Heart left ventricle (tissue), 16 donors: ENCODE results near the gene ARID5B. TPM values are rescaled to one million over a fixed set of nuclear protein-coding genes. Genes with fewer than 3 reads are reported as not detected.

Source experiments
- ATAC-seq, 4 donors: fragments of 200-7000 bp; cut with Tn5 transposase; one replicate each; pipeline ENCODE4 v1.9.1; 2020 to 2022; ENCODE audit warnings: moderate library complexity in 4 of 4, mild to moderate bottlenecking in 3 of 4, moderate number of reproducible peaks in 1 of 4
- DNase-seq, 5 donors: peaks; one replicate each; pipeline ENCODE4 v3.0.0-alpha.2; 2020
- H3K27ac ChIP-seq, 12 donors: fragments of 200-600 bp; sonication (generic) in 4 of 12; one replicate each; pipeline versions ENCODE4 v1.5.0 to v1.8.0; 2016 to 2022; ENCODE audit warnings: mild to moderate bottlenecking in 2 of 12
- H3K27me3 ChIP-seq, 9 donors: fragments of 200-600 bp; sonication (generic) in 2 of 9; one replicate each; pipeline versions ENCODE4 v1.5.1 to v1.8.0; 2016 to 2022; ENCODE audit warnings: mild to moderate bottlenecking in 3 of 9
- H3K36me3 ChIP-seq, 9 donors: fragments of 200-600 bp; sonication (generic) in 2 of 9; one replicate each; pipeline versions ENCODE4 v1.5.0 to v1.8.0; 2018 to 2022; ENCODE audit warnings: mild to moderate bottlenecking in 2 of 9
- H3K4me1 ChIP-seq, 12 donors: fragments of 200-600 bp; sonication (generic) in 4 of 12; one replicate each; pipeline versions ENCODE4 v1.5.0 to v1.8.0; 2016 to 2022; ENCODE audit warnings: mild to moderate bottlenecking in 3 of 12
- H3K4me3 ChIP-seq, 12 donors: fragments of 200-600 bp; sonication (generic) in 4 of 12; one replicate each; pipeline versions ENCODE4 v1.5.0 to v1.8.0; 2017 to 2022; ENCODE audit warnings: mild to moderate bottlenecking in 9 of 12, moderate library complexity in 4 of 12
- H3K9me3 ChIP-seq, 12 donors: fragments of 200-600 bp; sonication (generic) in 4 of 12; one replicate each; pipeline versions ENCODE4 v1.5.0 to v1.8.0; 2016 to 2022; ENCODE audit warnings: mild to moderate bottlenecking in 1 of 12
- CTCF ChIP-seq, 12 donors: fragments of 200-600 bp; sonication (generic) in 4 of 12; IDR thresholded peaks; one replicate each; pipeline versions ENCODE4 v1.5.0 to v1.8.0; 2018 to 2022; ENCODE audit warnings: antibody characterized with exemption in 12 of 12, mild to moderate bottlenecking in 5 of 12
- POLR2A ChIP-seq, 2 donors: fragments of 450-650 bp; IDR thresholded peaks; one replicate each; pipeline ENCODE4 v1.6.1; 2017; ENCODE audit warnings: antibody characterized with exemption in 2 of 2, mild to moderate bottlenecking in 2 of 2, moderate library complexity in 2 of 2
- WGBS, 4 donors: extraction: QIAGEN DNeasy Blood & Tissue Kit in 2 of 4; methylation state at CpG; one replicate each; pipeline versions ENCODE4 v1.1.5 to v1.1.7; 2013 to 2018; 5-methylcytosine and 5-hydroxymethylcytosine counted together
- intact Hi-C, 10 donors: fragments of 100-400 bp; cut with DNase I; formaldehyde crosslinking; loops; one replicate each; pipeline versions ENCODE4 v1.11.1 to v1.14.2; 2022
- polyA plus RNA-seq, 2 donors: library from polyadenylated mRNA; stranded (reverse); fragments of 200-250 nt; gene quantifications; one replicate each; pipeline ENCODE4 v1.2.3, GENCODE V29; 2013
- total RNA-seq, 9 donors: library from RNA; depleted of rRNA in 2 of 9; stranded (reverse); fragments of >200 nt in 2 of 9; fragmentation: NEBNext Ultra II Directional in 3 of 9; extraction: Animal tissue kit (Norgen Biotek cat#: 25700) in 3 of 9; gene quantifications; one replicate each; pipeline versions ENCODE4 v1.1.0 to v1.2.4, GENCODE V29; 2016 to 2023
- donor health status: ischemic (EF 13 %, LVEDD 7.1; RV severe dilation, severe dysfunction).
- donor health status: healthy with polysubstance abuse.
- donor health status: DM: no; HTN: yes; CAD: no.
- donor health status: DM: no; HTN: no; CAD: no.
- donor health status: ischemic (EF 25% LVEDD 6.9; RV normal size, moderate dysfunction).
- donor health status: ischemic (EF 25% LVEDD 5.7; RV mildly dilated, moderate dysfunction).
- donor health status: healthy.
- donor health status: DM: yes; HTN: yes; CAD: no.
- donor health status: ischemic (EF 35%, LVEDD 5.7; RV mildly dilated, moderate dysfunction).
- donor health status: nonischemic (EF 11% LVEDD 7.7; RV severe dilation, severe dysfunction).
- donor health status: DM: yes; HTN: yes; CAD: no.
- donor health status: PGD.
- donor health status: ischemic (EF 29% LVEDD 5.4; RV normal size, mild dysfunction).
- donor health status: nonischemic (EF 23%, LVEDD 6.1; RV moderate dilation, normal function).

Gene ARID5B
- total and polyA plus RNA-seq, 11 donors, result 4.5 to 45.5 (median 26.6) TPM

GRCh38 chr10:61958805-61959204 lies 57.3 kb downstream of the ARID5B start:
- H3K27ac ChIP-seq, result no peak overlapping the region
- DNase-seq, result no peak
- H3K4me3 ChIP-seq, result no peak overlapping the region
- no peaks in the 10 kb centered on the region for H3K27me3 ChIP-seq
- intact Hi-C loops, result no loop called here
- TF ChIP-seq POLR2A (IDR thresholded peaks at IDR 0.05) (no peak), CTCF (IDR thresholded peaks at IDR 0.05) (no peak)
- peaks cover 0 to 9% (median 0%) of the 10 kb centered on the region in 9 donors for H3K36me3 ChIP-seq
- peaks cover 0 to 19% (median 0%) of the 10 kb centered on the region in 12 donors for H3K4me1 ChIP-seq
- ATAC-seq, result no peak
- H3K9me3 ChIP-seq, result no peaks in the 10 kb centered on the region

GRCh38 chr10:61959814-61960213 lies 58.3 kb downstream of the ARID5B start:
- TF ChIP-seq CTCF (IDR thresholded peaks at IDR 0.05) (no peak), POLR2A (IDR thresholded peaks at IDR 0.05) (no peak)
- DNase-seq (no peak), ATAC-seq (no peak)
- Histone ChIP-seq H3K4me3 (no peak overlapping the region), H3K36me3 (peaks cover 0 to 9% (median 0%) of the 10 kb centered on the region in 9 donors), H3K4me1 (peaks cover 0 to 29% (median 6%) of the 10 kb centered on the region in 12 donors), H3K9me3 (no peaks in the 10 kb centered on the region), H3K27me3 (no peaks in the 10 kb centered on the region), H3K27ac (no peak overlapping the region)
- intact Hi-C loops, result loop anchor here in 1 of 10 donors (10.0 kb wide), 1 partner anchor 55 kb away; the partner anchor contains the start of gene ARID5B
- 78 to 92% (median 83%) methylated on average over 2 of the region's 2 CpGs for WGBS, 4 donors

- Histone ChIP-seq H3K36me3 (peaks cover 0 to 9% (median 0%) of the 10 kb centered on the region in 9 donors), H3K9me3 (no peaks in the 10 kb centered on the region), H3K27ac (peak overlapping the region in 1 of 12 donors; percentile 18), H3K4me3 (no peak overlapping the region), H3K4me1 (peaks cover 0 to 37% (median 10%) of the 10 kb centered on the region in 12 donors), H3K27me3 (no peaks in the 10 kb centered on the region)
- intact Hi-C loops, result loop anchor here in 1 of 10 donors (10.0 kb wide), 1 partner anchor 56 kb away; the partner anchor contains the start of gene ARID5B
- ATAC-seq, result no peak
- 94 to 100% (median 96%) methylated on average over 2 of the region's 2 CpGs for WGBS, 4 donors
- TF ChIP-seq CTCF (IDR thresholded peaks at IDR 0.05), result no peak
- no peak for TF ChIP-seq POLR2A (IDR thresholded peaks at IDR 0.05)
- DNase-seq, result no peak
Measured at GRCh38 chr10:61960396-61961120, 59.1 kb downstream of the ARID5B start.

- intact Hi-C loops, result loop anchor here in 1 of 10 donors (10.0 kb wide), 1 partner anchor 56 kb away; the partner anchor contains the start of gene ARID5B
- DNase-seq, result no peak
- peak overlapping the region in 1 of 12 donors; percentile 18 for H3K27ac ChIP-seq
- H3K4me3 ChIP-seq, result no peak overlapping the region
- no peaks in the 10 kb centered on the region for H3K27me3 ChIP-seq
- TF ChIP-seq CTCF (IDR thresholded peaks at IDR 0.05) (no peak), POLR2A (IDR thresholded peaks at IDR 0.05) (no peak)
- peaks cover 0 to 44% (median 10%) of the 10 kb centered on the region in 12 donors for H3K4me1 ChIP-seq
- peaks cover 0 to 9% (median 0%) of the 10 kb centered on the region in 9 donors for H3K36me3 ChIP-seq
- WGBS, 4 donors, result 74 to 91% (median 87%) methylated on average over 8 of the region's 8 CpGs
- H3K9me3 ChIP-seq, result no peaks in the 10 kb centered on the region
- no peak for ATAC-seq
Measured at GRCh38 chr10:61961278-61961677, 59.8 kb downstream of the ARID5B start.
